ENCODE results near the gene MYL9.

GRCh38 chr20:36579996-36580545 lies 38.8 kb downstream of the MYL9 start:
- TF ChIP-seq POLR2AphosphoS5 (IDR thresholded peaks at IDR 0.05; ENCODE audit: low read depth) (no peak), CTCF (conservative IDR thresholded peaks at IDR 0.05; ENCODE audit: low read depth in 2 of 2) (no peak), EZH2phosphoT487 (IDR thresholded peaks at IDR 0.05; ENCODE audit: unreplicated experiment) (no peak), EZH2 (IDR thresholded peaks at IDR 0.05; ENCODE audit: low read depth, unreplicated experiment) (no peak), REST (IDR thresholded peaks at IDR 0.05; ENCODE audit: unreplicated experiment) (no peak), CREB1 (CRISPR knock-in tag; IDR thresholded peaks at IDR 0.05; ENCODE audit: low read depth) (no peak), JUNB (IDR thresholded peaks at IDR 0.05; ENCODE audit: unreplicated experiment) (no peak)

Data from GM23338 (cell line).